ENCODE measurements around the gene TMC3.

Gene TMC3

GRCh38 chr15:81294516-81294880 is 79.5 kb downstream of the TMC3 start:
- H3K9ac ChIP-seq (ENCODE audit: low read depth, low read length): no peak overlapping the region
- H3K4me1 ChIP-seq (ENCODE audit: insufficient read depth, low read length): no peaks in the 10 kb centered on the region
- H3K27me3 ChIP-seq (ENCODE audit: insufficient read depth, low read length): no peaks in the 10 kb centered on the region
- H3K4me3 ChIP-seq (ENCODE audit: low read length): no peak overlapping the region
- H3K36me3 ChIP-seq (ENCODE audit: insufficient read depth, low read depth, low read length): no peaks in the 10 kb centered on the region
- no peak overlapping the region for H3K27ac ChIP-seq (ENCODE audit: low read length)
- no peaks in the 10 kb centered on the region for H3K9me3 ChIP-seq (ENCODE audit: insufficient read depth, low read depth, low read length)

GRCh38 chr15:81293728-81294515 is 80.1 kb downstream of the TMC3 start:
- no peaks in the 10 kb centered on the region for H3K4me1 ChIP-seq (ENCODE audit: insufficient read depth, low read length)
- H3K27ac ChIP-seq (ENCODE audit: low read length): no peak overlapping the region
- H3K9ac ChIP-seq (ENCODE audit: low read depth, low read length): no peak overlapping the region

GRCh38 chr15:81292523-81293001 is 81.5 kb downstream of the TMC3 start:
- Histone ChIP-seq H3K9me3 (ENCODE audit: insufficient read depth, low read depth, low read length) (no peaks in the 10 kb centered on the region), H3K4me1 (ENCODE audit: insufficient read depth, low read length) (no peaks in the 10 kb centered on the region), H3K27me3 (ENCODE audit: insufficient read depth, low read length) (no peaks in the 10 kb centered on the region), H3K27ac (ENCODE audit: low read length) (no peak overlapping the region), H3K36me3 (ENCODE audit: insufficient read depth, low read depth, low read length) (no peaks in the 10 kb centered on the region), H3K4me3 (ENCODE audit: low read length) (no peak overlapping the region), H3K9ac (ENCODE audit: low read depth, low read length) (no peak overlapping the region)

More at GRCh38 chr15:81293728-81294515, 80.1 kb downstream of the TMC3 start:
- Histone ChIP-seq H3K9me3 (ENCODE audit: insufficient read depth, low read depth, low read length) (no peaks in the 10 kb centered on the region), H3K36me3 (ENCODE audit: insufficient read depth, low read depth, low read length) (no peaks in the 10 kb centered on the region), H3K4me3 (ENCODE audit: low read length) (no peak overlapping the region), H3K27me3 (ENCODE audit: insufficient read depth, low read length) (no peaks in the 10 kb centered on the region)

GRCh38 chr15:81291916-81292522 is 82.0 kb downstream of the TMC3 start:
- H3K27ac ChIP-seq (ENCODE audit: low read length): no peak overlapping the region
- H3K4me3 ChIP-seq (ENCODE audit: low read length): no peak overlapping the region
- no peaks in the 10 kb centered on the region for H3K27me3 ChIP-seq (ENCODE audit: insufficient read depth, low read length)
- H3K36me3 ChIP-seq (ENCODE audit: insufficient read depth, low read depth, low read length): no peaks in the 10 kb centered on the region
- no peaks in the 10 kb centered on the region for H3K9me3 ChIP-seq (ENCODE audit: insufficient read depth, low read depth, low read length)
- no peak overlapping the region for H3K9ac ChIP-seq (ENCODE audit: low read depth, low read length)
- no peaks in the 10 kb centered on the region for H3K4me1 ChIP-seq (ENCODE audit: insufficient read depth, low read length)

GRCh38 chr15:81289910-81290309 is 84.1 kb downstream of the TMC3 start:
- Histone ChIP-seq H3K4me3 (ENCODE audit: low read length) (no peak overlapping the region), H3K27ac (ENCODE audit: low read length) (no peak overlapping the region), H3K27me3 (ENCODE audit: insufficient read depth, low read length) (no peaks in the 10 kb centered on the region), H3K9ac (ENCODE audit: low read depth, low read length) (no peak overlapping the region), H3K9me3 (ENCODE audit: insufficient read depth, low read depth, low read length) (no peaks in the 10 kb centered on the region), H3K4me1 (ENCODE audit: insufficient read depth, low read length) (no peaks in the 10 kb centered on the region), H3K36me3 (ENCODE audit: insufficient read depth, low read depth, low read length) (no peaks in the 10 kb centered on the region)

- Histone ChIP-seq H3K9me3 (ENCODE audit: insufficient read depth, low read depth, low read length) (no peaks in the 10 kb centered on the region), H3K36me3 (ENCODE audit: insufficient read depth, low read depth, low read length) (no peaks in the 10 kb centered on the region), H3K27ac (ENCODE audit: low read length) (no peak overlapping the region), H3K4me1 (ENCODE audit: insufficient read depth, low read length) (no peaks in the 10 kb centered on the region), H3K9ac (ENCODE audit: low read depth, low read length) (no peak overlapping the region), H3K27me3 (ENCODE audit: insufficient read depth, low read length) (no peaks in the 10 kb centered on the region), H3K4me3 (ENCODE audit: low read length) (no peak overlapping the region)
These were observed 85.4 kb downstream of the TMC3 start for GRCh38 chr15:81288616-81289015.

- H3K36me3 ChIP-seq (ENCODE audit: insufficient read depth, low read depth, low read length): no peaks in the 10 kb centered on the region
- no peak overlapping the region for H3K9ac ChIP-seq (ENCODE audit: low read depth, low read length)
- H3K4me3 ChIP-seq (ENCODE audit: low read length): no peak overlapping the region
- no peaks in the 10 kb centered on the region for H3K4me1 ChIP-seq (ENCODE audit: insufficient read depth, low read length)
- H3K9me3 ChIP-seq (ENCODE audit: insufficient read depth, low read depth, low read length): no peaks in the 10 kb centered on the region
- no peaks in the 10 kb centered on the region for H3K27me3 ChIP-seq (ENCODE audit: insufficient read depth, low read length)
- H3K27ac ChIP-seq (ENCODE audit: low read length): no peak overlapping the region
These were observed 86.0 kb downstream of the TMC3 start for GRCh38 chr15:81288040-81288439.

GRCh38 chr15:81286621-81287121 is 87.3 kb downstream of the TMC3 start:
- no peaks in the 10 kb centered on the region for H3K27me3 ChIP-seq (ENCODE audit: insufficient read depth, low read length)
- H3K9ac ChIP-seq (ENCODE audit: low read depth, low read length): no peak overlapping the region
- H3K27ac ChIP-seq (ENCODE audit: low read length): no peak overlapping the region
- H3K9me3 ChIP-seq (ENCODE audit: insufficient read depth, low read depth, low read length): no peaks in the 10 kb centered on the region
- H3K36me3 ChIP-seq (ENCODE audit: insufficient read depth, low read depth, low read length): no peaks in the 10 kb centered on the region
- no peak overlapping the region for H3K4me3 ChIP-seq (ENCODE audit: low read length)
- H3K4me1 ChIP-seq (ENCODE audit: insufficient read depth, low read length): no peaks in the 10 kb centered on the region

- Histone ChIP-seq H3K9me3 (ENCODE audit: insufficient read depth, low read depth, low read length) (no peaks in the 10 kb centered on the region), H3K4me3 (ENCODE audit: low read length) (no peak overlapping the region), H3K4me1 (ENCODE audit: insufficient read depth, low read length) (no peaks in the 10 kb centered on the region), H3K27me3 (ENCODE audit: insufficient read depth, low read length) (no peaks in the 10 kb centered on the region), H3K9ac (ENCODE audit: low read depth, low read length) (no peak overlapping the region), H3K36me3 (ENCODE audit: insufficient read depth, low read depth, low read length) (no peaks in the 10 kb centered on the region), H3K27ac (ENCODE audit: low read length) (no peak overlapping the region)
These were observed 88.6 kb downstream of the TMC3 start for GRCh38 chr15:81285461-81285860.

GRCh38 chr15:81284256-81285031 is 89.6 kb downstream of the TMC3 start:
- Histone ChIP-seq H3K4me1 (ENCODE audit: insufficient read depth, low read length) (no peaks in the 10 kb centered on the region), H3K27ac (ENCODE audit: low read length) (no peak overlapping the region), H3K9ac (ENCODE audit: low read depth, low read length) (no peak overlapping the region), H3K36me3 (ENCODE audit: insufficient read depth, low read depth, low read length) (no peaks in the 10 kb centered on the region), H3K4me3 (ENCODE audit: low read length) (no peak overlapping the region), H3K9me3 (ENCODE audit: insufficient read depth, low read depth, low read length) (no peaks in the 10 kb centered on the region), H3K27me3 (ENCODE audit: insufficient read depth, low read length) (no peaks in the 10 kb centered on the region)

- Histone ChIP-seq H3K9me3 (ENCODE audit: insufficient read depth, low read depth, low read length) (no peaks in the 10 kb centered on the region), H3K27me3 (ENCODE audit: insufficient read depth, low read length) (no peaks in the 10 kb centered on the region), H3K4me3 (ENCODE audit: low read length) (no peak overlapping the region), H3K9ac (ENCODE audit: low read depth, low read length) (no peak overlapping the region), H3K36me3 (ENCODE audit: insufficient read depth, low read depth, low read length) (no peaks in the 10 kb centered on the region), H3K4me1 (ENCODE audit: insufficient read depth, low read length) (no peaks in the 10 kb centered on the region), H3K27ac (ENCODE audit: low read length) (no peak overlapping the region)
These were observed 91.1 kb downstream of the TMC3 start for GRCh38 chr15:81282911-81283310.
